GM21390 (cell line): ENCODE results near the gene MBD3L2.
A peak's percentile ranks its signal among the peaks of the same experiment; 100 is the strongest.
"Not testable (repeated sequence)": the region's sequence is repeated elsewhere in the genome, so short reads cannot be mapped to it uniquely, and the experiment has no call there.

Experiments used
- ATAC-seq: cut with Tn5 transposase; IDR thresholded peaks from one replicate; pipeline ENCODE4 v1.9.1; 2021; ENCODE audit not compliant: unreplicated experiment

MBD3L2 gene

GRCh38 chr19:7059977-7060376 lies 10.9 kb downstream of the MBD3L2 start:
- ATAC-seq = not testable (repeated sequence)

- ATAC-seq = no peak
These were observed 14.2 kb downstream of the MBD3L2 start for GRCh38 chr19:7063339-7063738.

GRCh38 chr19:7063764-7064418 lies 14.8 kb downstream of the MBD3L2 start:
- no peak for ATAC-seq

DNA sequence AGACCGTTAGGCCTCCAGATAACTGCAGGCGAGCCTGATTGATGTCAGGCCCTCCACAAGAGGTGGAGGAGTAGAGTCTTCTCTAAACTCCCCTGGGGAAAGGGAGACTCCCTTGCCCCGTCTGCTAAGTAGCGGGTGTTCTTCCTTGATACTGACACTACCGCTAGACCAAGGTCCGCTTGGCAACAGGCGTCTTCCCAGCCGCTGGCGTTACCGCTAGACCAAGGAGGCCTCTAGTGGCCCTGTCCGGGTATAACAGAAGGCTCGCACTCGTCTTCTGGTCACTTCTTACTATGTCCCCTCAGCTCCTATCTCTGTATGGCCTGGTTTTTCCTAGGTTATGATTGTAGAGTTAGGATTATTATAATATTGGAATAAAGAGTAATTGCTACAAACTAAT lies 18.0 kb downstream of the MBD3L2 start:
- ATAC-seq = not testable (repeated sequence)

DNA sequence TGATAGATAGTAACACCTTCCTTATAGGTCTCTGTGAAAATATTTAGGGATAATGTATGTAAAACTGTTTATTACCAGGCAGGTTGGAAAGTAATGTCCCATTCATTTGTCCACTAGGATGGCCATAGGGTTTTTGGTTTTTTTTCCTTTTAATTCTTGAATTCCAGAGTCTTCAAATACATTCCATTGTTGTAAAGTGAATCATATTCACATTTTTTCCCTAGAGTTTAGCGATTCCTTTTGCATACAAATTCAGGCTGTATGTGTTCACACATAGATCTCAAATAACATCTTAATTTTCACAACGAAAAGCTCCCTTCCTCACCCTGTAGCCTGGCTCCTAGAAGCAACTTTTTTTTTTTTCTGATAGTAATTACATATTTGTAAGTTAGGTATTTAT lies 18.6 kb downstream of the MBD3L2 start:
- ATAC-seq = no peak

DNA sequence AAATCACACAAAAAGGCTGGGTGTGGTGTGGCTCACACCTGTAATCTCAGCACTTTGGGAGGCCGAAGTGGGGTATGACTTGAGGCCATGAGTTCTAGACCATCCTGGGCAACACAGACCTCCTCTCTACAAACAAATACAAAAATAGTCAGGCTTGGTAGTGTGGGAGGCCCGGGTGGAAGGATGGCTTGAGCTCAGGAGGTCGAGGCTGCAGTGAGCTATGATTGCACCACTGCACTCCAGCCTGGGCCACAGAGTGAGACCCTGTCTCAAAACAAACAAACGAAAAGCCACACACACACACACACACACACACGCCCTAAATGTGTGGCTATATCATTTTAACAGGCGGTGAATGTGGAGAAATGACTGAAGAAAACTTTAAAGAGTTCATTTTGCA lies 19.5 kb downstream of the MBD3L2 start:
- ATAC-seq = no peak

DNA sequence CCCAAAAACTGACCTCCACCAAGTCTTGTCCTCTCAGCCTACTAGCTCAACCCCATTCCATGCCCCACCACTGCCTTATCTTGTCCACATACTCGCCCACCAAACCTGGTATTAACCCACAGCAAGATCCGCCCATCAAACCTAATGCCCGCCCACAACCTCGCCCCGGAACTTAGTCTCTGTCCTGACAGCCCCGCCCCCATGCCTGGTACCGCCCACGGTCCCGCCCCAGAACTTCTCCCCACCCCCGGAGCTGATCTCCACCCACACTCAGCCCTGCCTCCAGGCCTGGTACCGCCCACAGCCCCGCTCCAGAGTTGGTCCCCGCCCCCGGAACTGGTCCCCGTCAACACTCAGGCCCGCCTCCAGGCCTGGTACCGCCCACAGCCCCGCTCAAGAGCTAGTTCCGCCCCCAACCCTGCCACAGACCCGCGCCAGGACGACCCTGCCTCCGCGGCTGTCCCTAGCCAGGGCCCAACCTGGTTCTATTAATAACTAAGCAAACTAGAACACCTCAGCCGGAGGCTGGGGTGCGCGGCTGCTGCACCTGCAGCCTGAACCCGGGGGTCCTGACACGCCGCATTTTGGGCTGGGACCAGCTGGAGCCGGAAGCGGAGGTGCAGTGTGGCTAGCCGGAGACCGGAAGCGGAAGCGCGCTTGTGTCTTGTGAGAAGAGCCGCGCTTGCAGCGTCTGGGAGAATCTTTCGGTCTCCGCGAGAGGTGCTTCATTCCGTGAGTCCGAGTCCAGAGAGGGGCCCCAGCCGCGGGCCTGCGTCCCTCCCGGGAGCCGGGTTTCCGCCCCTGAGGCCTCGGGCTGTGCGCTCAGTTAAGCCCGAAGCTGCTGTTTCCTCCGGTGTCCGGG lies 20.2 kb downstream of the MBD3L2 start, which contains the start of gene ZNF557:
TSS of gene ZNF557 (plus strand) at position 662 of the 862 bp plus-strand sequence. CDS start 5,372 bp downstream, outside the sequence.
- peak; percentile 89 for ATAC-seq

DNA sequence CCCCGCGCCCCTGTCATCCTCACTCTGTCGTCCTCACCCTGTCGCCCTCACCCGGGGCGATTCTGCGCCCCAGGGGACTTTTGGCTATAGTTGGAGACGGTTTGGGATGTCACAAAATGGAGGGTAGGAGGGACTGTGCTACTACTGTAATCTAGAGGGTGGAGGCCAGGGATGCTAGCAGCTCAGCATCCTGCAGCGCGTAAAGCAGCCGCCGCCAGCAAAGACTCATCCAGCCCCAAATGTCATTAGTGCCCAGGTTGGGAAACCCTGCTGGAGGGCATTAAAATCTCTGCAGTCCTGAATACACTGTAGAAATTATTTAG lies 20.7 kb downstream of the MBD3L2 start:
- ATAC-seq = peak; percentile 8

- no peak for ATAC-seq
These were observed 23.4 kb downstream of the MBD3L2 start for GRCh38 chr19:7072541-7072940.

- ATAC-seq = no peak
These were observed 25.7 kb downstream of the MBD3L2 start for GRCh38 chr19:7074705-7075282.

DNA sequence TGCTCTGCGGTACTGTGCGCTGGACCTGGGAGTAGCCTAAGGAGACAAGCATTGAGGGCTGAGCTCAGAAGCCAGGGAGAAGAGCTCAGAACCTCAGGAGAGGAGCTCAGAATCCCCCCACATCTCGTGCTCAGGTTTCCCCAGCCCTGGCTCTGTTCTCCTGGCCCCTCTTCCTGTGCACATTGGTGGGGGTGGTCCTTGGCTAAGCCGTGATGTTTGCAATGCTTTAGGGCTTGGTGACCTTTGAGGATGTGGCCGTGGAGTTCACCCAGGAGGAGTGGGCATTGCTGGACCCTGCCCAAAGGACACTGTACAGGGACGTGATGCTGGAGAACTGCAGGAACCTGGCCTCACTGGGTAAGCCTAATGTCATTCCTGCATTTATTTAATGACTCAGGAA lies 27.0 kb downstream of the MBD3L2 start:
- no peak for ATAC-seq

- ATAC-seq = no peak
These were observed 28.9 kb downstream of the MBD3L2 start for GRCh38 chr19:7078008-7078407.

DNA sequence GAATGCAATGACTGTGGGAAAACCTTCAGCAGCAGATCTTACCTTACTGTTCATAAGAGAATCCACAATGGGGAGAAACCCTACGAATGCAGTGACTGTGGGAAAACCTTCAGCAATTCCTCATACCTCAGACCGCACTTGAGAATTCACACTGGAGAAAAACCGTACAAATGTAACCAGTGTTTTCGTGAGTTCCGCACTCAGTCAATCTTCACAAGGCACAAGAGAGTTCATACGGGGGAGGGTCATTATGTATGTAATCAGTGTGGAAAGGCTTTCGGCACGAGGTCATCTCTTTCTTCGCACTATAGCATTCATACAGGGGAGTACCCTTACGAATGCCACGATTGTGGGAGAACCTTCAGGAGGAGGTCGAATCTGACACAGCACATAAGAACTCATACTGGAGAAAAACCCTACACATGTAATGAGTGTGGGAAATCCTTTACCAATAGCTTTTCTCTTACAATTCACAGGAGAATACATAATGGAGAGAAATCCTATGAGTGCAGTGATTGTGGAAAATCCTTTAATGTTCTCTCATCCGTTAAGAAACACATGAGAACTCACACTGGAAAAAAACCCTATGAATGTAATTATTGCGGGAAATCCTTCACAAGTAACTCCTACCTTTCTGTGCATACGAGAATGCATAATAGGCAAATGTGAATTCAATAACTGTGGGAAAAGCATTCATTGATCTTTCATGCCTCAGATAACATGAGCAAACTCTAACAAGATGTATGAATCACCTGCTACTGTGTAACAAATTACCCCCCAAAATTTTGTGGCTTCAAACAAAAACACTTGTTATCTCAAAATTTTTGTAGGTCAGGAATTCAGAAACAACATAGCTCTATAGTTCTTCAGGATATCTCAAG lies 34.2 kb downstream of the MBD3L2 start:
- no peak for ATAC-seq

GRCh38 chr19:7088999-7089398 lies 39.9 kb downstream of the MBD3L2 start:
- no peak for ATAC-seq

GRCh38 chr19:7098096-7098495 lies 49.0 kb downstream of the MBD3L2 start:
- no peak for ATAC-seq

- ATAC-seq = peak; percentile 83
These were observed 49.8 kb downstream of the MBD3L2 start for GRCh38 chr19:7098701-7099596.

- no peak for ATAC-seq
These were observed 50.4 kb downstream of the MBD3L2 start for GRCh38 chr19:7099597-7099921.
